Femur (tissue), 1 donor: ENCODE measurements around the gene RBM27.
"Not testable (repeated sequence)": the region's sequence is repeated elsewhere in the genome, so short reads cannot be mapped to it uniquely, and the experiment has no call there.

Experiments
- DNase-seq: peaks from one replicate; pipeline ENCODE4 v3.0.0-alpha.2; 2017

The RBM27 gene

GRCh38 chr5:146206257-146206656 lies 2.9 kb downstream of the RBM27 start:
- no peak for DNase-seq

GRCh38 chr5:146208916-146209522 lies 5.6 kb downstream of the RBM27 start:
- no peak for DNase-seq

- no peak for DNase-seq
These were observed 6.3 kb downstream of the RBM27 start for GRCh38 chr5:146209714-146210113.

GRCh38 chr5:146210810-146211209 lies 7.4 kb downstream of the RBM27 start:
- DNase-seq: not testable (repeated sequence)

- DNase-seq: no peak
These were observed 9.9 kb downstream of the RBM27 start for GRCh38 chr5:146213210-146213826.

GRCh38 chr5:146214881-146215280 lies 11.5 kb downstream of the RBM27 start:
- not testable (repeated sequence) for DNase-seq

- DNase-seq: no peak
These were observed 14.8 kb downstream of the RBM27 start for GRCh38 chr5:146218168-146218567.

GRCh38 chr5:146219243-146219642 lies 15.8 kb downstream of the RBM27 start:
- DNase-seq: no peak

GRCh38 chr5:146221234-146221633 lies 17.8 kb downstream of the RBM27 start:
- no peak for DNase-seq

GRCh38 chr5:146222005-146222404 lies 18.6 kb downstream of the RBM27 start:
- DNase-seq: no peak

- no peak for DNase-seq
These were observed 19.8 kb downstream of the RBM27 start for GRCh38 chr5:146223179-146223578.

GRCh38 chr5:146229222-146229621 lies 25.8 kb downstream of the RBM27 start:
- DNase-seq: no peak

- no peak for DNase-seq
These were observed 28.8 kb downstream of the RBM27 start for GRCh38 chr5:146232223-146232622.

GRCh38 chr5:146233441-146233840 lies 30.0 kb downstream of the RBM27 start:
- DNase-seq: no peak

GRCh38 chr5:146238973-146239372 lies 35.6 kb downstream of the RBM27 start:
- no peak for DNase-seq

GRCh38 chr5:146240951-146241350 lies 37.5 kb downstream of the RBM27 start:
- DNase-seq: no peak

- DNase-seq: no peak
These were observed 39.8 kb downstream of the RBM27 start for GRCh38 chr5:146243247-146243646.

GRCh38 chr5:146248561-146248960 lies 45.2 kb downstream of the RBM27 start:
- DNase-seq: no peak

GRCh38 chr5:146249801-146250200 lies 46.4 kb downstream of the RBM27 start:
- DNase-seq: no peak
